ENCODE results near the gene WNT7A.

The WNT7A gene

GRCh38 chr3:13878281-13879101, 1.4 kb downstream of the WNT7A start:
- H3K4me3 ChIP-seq (ENCODE audit: low read depth, low read length) = no peak overlapping the region
- DNase-seq (ENCODE audit: low read depth) = no peak
- no peak for TF ChIP-seq CTCF (IDR thresholded peaks at IDR 0.05; ENCODE audit: insufficient read depth, low read depth, low read length, missing control alignments)

GRCh38 chr3:13877911-13878280, 2.0 kb downstream of the WNT7A start:
- H3K4me3 ChIP-seq (ENCODE audit: low read depth, low read length) = no peak overlapping the region
- DNase-seq (ENCODE audit: low read depth) = no peak
- no peak for TF ChIP-seq CTCF (IDR thresholded peaks at IDR 0.05; ENCODE audit: insufficient read depth, low read depth, low read length, missing control alignments)

GRCh38 chr3:13876451-13877100, 3.3 kb downstream of the WNT7A start:
- DNase-seq (ENCODE audit: low read depth) = no peak
- TF ChIP-seq CTCF (IDR thresholded peaks at IDR 0.05; ENCODE audit: insufficient read depth, low read depth, low read length, missing control alignments) = no peak
- H3K4me3 ChIP-seq (ENCODE audit: low read depth, low read length) = no peak overlapping the region

- no peak for TF ChIP-seq CTCF (IDR thresholded peaks at IDR 0.05; ENCODE audit: insufficient read depth, low read depth, low read length, missing control alignments)
- DNase-seq (ENCODE audit: low read depth) = no peak
- H3K4me3 ChIP-seq (ENCODE audit: low read depth, low read length) = no peak overlapping the region
These were observed 5.0 kb downstream of the WNT7A start for GRCh38 chr3:13874891-13875290.

GRCh38 chr3:13873818-13874217, 6.1 kb downstream of the WNT7A start:
- DNase-seq (ENCODE audit: low read depth) = no peak
- no peak overlapping the region for H3K4me3 ChIP-seq (ENCODE audit: low read depth, low read length)
- TF ChIP-seq CTCF (IDR thresholded peaks at IDR 0.05; ENCODE audit: insufficient read depth, low read depth, low read length, missing control alignments) = no peak

- TF ChIP-seq CTCF (IDR thresholded peaks at IDR 0.05; ENCODE audit: insufficient read depth, low read depth, low read length, missing control alignments) = no peak
- no peak overlapping the region for H3K4me3 ChIP-seq (ENCODE audit: low read depth, low read length)
These were observed 7.4 kb downstream of the WNT7A start for GRCh38 chr3:13872451-13872850.

More at GRCh38 chr3:13872451-13872850, 7.4 kb downstream of the WNT7A start:
- DNase-seq (ENCODE audit: low read depth) = no peak
